H1 (cell line): ENCODE measurements around the gene TWIST1. TPM values are rescaled to one million over a fixed set of nuclear protein-coding genes. Genes with fewer than 3 reads are reported as not detected.

Source experiments
- ATF2 ChIP-seq: IDR thresholded peaks from 2 replicates; pipeline ENCODE4 v1.6.1; 2012; ENCODE audit warnings: low read length, inconsistent platforms
- polyA plus RNA-seq, 7 experiments: library from polyadenylated mRNA; depleted of rRNA in 3 of 7; stranded (reverse) in 5 of 7; unstranded in 2 of 7; fragments of >200 nt in 5 of 7; fragments of 200-250 nt in 2 of 7; gene quantifications; 1 replicate in 5 of 7; 2 replicates in 1 of 7; 4 replicates in 1 of 7; pipeline versions ENCODE4 v1.2.1 to v1.2.3, GENCODE V29; 2011 to 2013; ENCODE audit warnings: missing spikeins in 2 of 7, mixed read lengths in 2 of 7
- total RNA-seq: library from RNA; stranded (reverse); fragmentation: NEBNext Ultra II Directional; extraction: Animal tissue kit (Norgen Biotek cat#: 25700); gene quantifications from 2 replicates; pipeline ENCODE4 v1.2.1, GENCODE V29; 2021

The TWIST1 gene
- total and polyA plus RNA-seq, 2 of the 8 experiments (the other 6 are each of a cell fraction or from before 2014, with no cell fraction given) = 0.29 to 0.52 TPM

GRCh38 chr7:19099194-19099593, 18.2 kb downstream of the TWIST1 start (continued):
- TF ChIP-seq ATF2 = no peak
